ENCODE results near the gene PATE1. TPM values are rescaled to one million over a fixed set of nuclear protein-coding genes. Genes with fewer than 3 reads are reported as not detected.

The PATE1 gene
- total RNA-seq, 1 experiment from 2014 or later, result not detected

- H3K4me3 ChIP-seq, result no peak overlapping the region
- H3K9me3 ChIP-seq (replicated peaks), result no peaks in the 10 kb centered on the region
- no peaks in the 10 kb centered on the region for H3K27me3 ChIP-seq
- H3K4me1 ChIP-seq, result no peaks in the 10 kb centered on the region
- DNase-seq, result no peak
- H3K27ac ChIP-seq, result no peak overlapping the region
- no peaks in the 10 kb centered on the region for H3K36me3 ChIP-seq
These were observed 24.5 kb downstream of the PATE1 start for GRCh38 chr11:125770583-125770982.

GRCh38 chr11:125772834-125773505, 26.9 kb downstream of the PATE1 start:
- Histone ChIP-seq H3K4me1 (0 out of 2 replicates have a peak, but pooled peaks cover 3% of the 10 kb centered on the region), H3K9me3 (replicated peaks) (no peaks in the 10 kb centered on the region), H3K27ac (no peak overlapping the region), H3K36me3 (no peaks in the 10 kb centered on the region), H3K27me3 (no peaks in the 10 kb centered on the region), H3K4me3 (no peak overlapping the region)
- DNase-seq, result no peak

DNA sequence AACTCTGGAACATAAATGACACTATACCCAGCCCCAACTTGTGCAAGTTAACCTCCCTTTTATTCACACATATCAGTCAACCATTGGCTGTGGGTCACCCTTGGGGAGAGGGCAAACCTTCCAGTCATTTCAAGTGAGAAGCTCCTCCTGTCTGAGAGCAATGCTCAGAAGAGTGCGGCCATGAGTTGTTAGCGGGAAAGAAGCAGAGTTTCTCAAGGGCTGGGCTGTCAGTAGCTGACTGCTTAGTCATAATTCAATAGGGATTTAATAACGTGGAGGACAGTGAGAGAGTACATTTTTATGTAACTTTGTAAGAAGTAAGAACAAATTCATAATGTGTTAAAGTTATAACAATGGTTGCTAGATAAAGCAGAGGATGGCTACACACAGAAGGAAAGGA, 27.4 kb downstream of the PATE1 start:
- no peak overlapping the region for H3K4me3 ChIP-seq
- 0 out of 2 replicates have a peak, but pooled peaks cover 3% of the 10 kb centered on the region for H3K4me1 ChIP-seq
- no peaks in the 10 kb centered on the region for H3K27me3 ChIP-seq
- no peak overlapping the region for H3K27ac ChIP-seq
- H3K9me3 ChIP-seq (replicated peaks), result no peaks in the 10 kb centered on the region
- DNase-seq, result no peak
- no peaks in the 10 kb centered on the region for H3K36me3 ChIP-seq

DNA sequence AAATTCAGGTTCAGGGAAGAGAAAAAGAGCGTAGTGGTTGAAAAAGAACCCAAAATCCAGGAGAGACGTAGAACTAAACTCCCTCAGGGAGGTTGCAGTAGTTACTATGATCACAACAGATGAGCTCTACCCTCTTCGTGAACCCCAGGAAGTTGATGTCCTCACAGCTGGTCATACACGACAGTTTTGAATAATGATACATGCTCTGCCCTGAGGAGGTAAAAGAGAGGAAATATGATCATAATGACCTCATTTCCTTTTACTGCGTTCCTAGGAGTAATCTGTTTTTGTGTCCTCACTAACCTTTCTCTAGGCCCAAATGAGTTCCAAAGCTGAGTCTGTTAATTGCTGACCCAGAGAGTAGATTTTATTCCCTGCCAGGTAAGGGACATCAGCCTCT, 31.2 kb downstream of the PATE1 start:
- H3K4me3 ChIP-seq, result no peak overlapping the region
- H3K36me3 ChIP-seq, result no peaks in the 10 kb centered on the region
- H3K9me3 ChIP-seq (replicated peaks), result no peaks in the 10 kb centered on the region
- no peak overlapping the region for H3K27ac ChIP-seq
- H3K4me1 ChIP-seq, result 0 out of 2 replicates have a peak, but pooled peaks cover 3% of the 10 kb centered on the region
- H3K27me3 ChIP-seq, result no peaks in the 10 kb centered on the region
- peak; percentile 5 to 37 for DNase-seq

- Histone ChIP-seq H3K9me3 (replicated peaks) (no peaks in the 10 kb centered on the region), H3K27me3 (no peaks in the 10 kb centered on the region), H3K27ac (no peak within 1 kb of the TSS), H3K4me1 (0 out of 2 replicates have a peak, but pooled peaks cover 3% of the 10 kb centered on the region), H3K4me3 (no peak within 1 kb of the TSS), H3K36me3 (no peaks in the 10 kb centered on the region)
- DNase-seq, result no peak
These were observed 32.6 kb downstream of the PATE1 start, which contains the start of gene PATE2 for GRCh38 chr11:125778728-125779127. PATE2 (minus strand) TSS chr11:125778828; CDS start chr11:125778773, 55 bp downstream.

GRCh38 chr11:125784678-125785077, 38.6 kb downstream of the PATE1 start:
- Histone ChIP-seq H3K27me3 (no peaks in the 10 kb centered on the region), H3K36me3 (no peaks in the 10 kb centered on the region), H3K27ac (no peak overlapping the region), H3K9me3 (replicated peaks) (no peaks in the 10 kb centered on the region), H3K4me1 (no peaks in the 10 kb centered on the region), H3K4me3 (no peak overlapping the region)
- no peak for DNase-seq

DNA sequence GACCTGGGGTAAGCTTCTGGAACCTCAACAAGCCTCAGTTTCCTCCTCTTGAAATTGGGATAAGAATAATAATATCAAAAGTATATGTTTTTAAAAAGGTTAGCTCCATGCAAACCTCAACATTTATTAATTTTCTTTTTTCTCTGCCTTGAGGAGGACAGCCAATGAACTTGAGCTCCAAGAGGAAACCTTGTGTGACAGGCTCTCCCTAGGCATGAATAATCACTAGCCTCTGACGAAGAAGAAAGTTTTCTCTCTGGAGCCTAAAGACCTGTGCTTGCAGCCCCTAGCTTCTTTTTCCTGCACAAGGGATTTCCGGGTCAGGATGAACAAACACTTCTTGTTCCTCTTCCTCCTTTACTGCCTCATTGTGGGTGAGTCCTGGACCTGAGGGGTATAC, 41.7 kb downstream of the PATE1 start, which contains the start of gene PATE3:
PATE3 (plus strand) TSS at position 301 of the 400 bp plus-strand sequence; CDS start at position 326, 25 bp downstream.
- Histone ChIP-seq H3K9me3 (replicated peaks) (no peaks in the 10 kb centered on the region), H3K4me3 (no peak within 1 kb of the TSS), H3K27me3 (no peaks in the 10 kb centered on the region), H3K27ac (no peak within 1 kb of the TSS), H3K36me3 (no peaks in the 10 kb centered on the region), H3K4me1 (no peaks in the 10 kb centered on the region)
- no peak for DNase-seq

- Histone ChIP-seq H3K4me3 (no peak overlapping the region), H3K27ac (no peak overlapping the region), H3K4me1 (no peaks in the 10 kb centered on the region), H3K27me3 (no peaks in the 10 kb centered on the region), H3K36me3 (no peaks in the 10 kb centered on the region), H3K9me3 (replicated peaks) (no peaks in the 10 kb centered on the region)
- DNase-seq, result no peak
These were observed 44.7 kb downstream of the PATE1 start for GRCh38 chr11:125790825-125791224.

DNA sequence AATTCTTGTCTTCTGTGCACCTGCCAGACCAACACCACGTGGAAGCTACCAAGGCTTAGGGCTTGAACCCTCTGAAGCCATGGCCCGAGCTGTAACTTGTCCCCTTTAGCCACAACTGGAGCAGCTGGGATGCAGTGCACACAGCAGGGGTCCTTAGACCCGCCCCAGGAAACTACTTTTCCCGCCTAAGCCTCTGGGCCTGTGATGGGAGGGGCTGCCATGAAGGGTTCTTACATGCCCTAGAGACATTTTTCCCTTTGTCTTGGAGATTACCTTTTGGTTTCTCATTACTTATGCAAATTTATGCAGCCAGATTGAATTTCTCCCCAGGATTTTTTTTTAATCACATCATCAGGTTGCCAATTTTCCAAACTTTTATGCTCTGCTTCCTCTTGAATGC, 51.6 kb downstream of the PATE1 start:
- Histone ChIP-seq H3K27ac (no peak overlapping the region), H3K36me3 (no peaks in the 10 kb centered on the region), H3K27me3 (no peaks in the 10 kb centered on the region), H3K9me3 (replicated peaks) (no peaks in the 10 kb centered on the region), H3K4me1 (no peaks in the 10 kb centered on the region), H3K4me3 (no peak overlapping the region)
- no peak for DNase-seq

Other genes with a start within 250 kb of the PATE1 start
- 81.7 and 85.0 TPM in 2 replicates for gene EI24, start 176.8 kb upstream of the PATE1 start, total RNA-seq (2014; rRNA removed; shearing (Covaris generic))
- gene STT3A, start 153.4 kb upstream of the PATE1 start, total RNA-seq (2014; rRNA removed; shearing (Covaris generic)), result 102 and 104 TPM in 2 replicates
- 48.3 and 50.9 TPM in 2 replicates for gene CHEK1, start 121.1 kb upstream of the PATE1 start, total RNA-seq (2014; rRNA removed; shearing (Covaris generic))
- 0.08 and 0.14 TPM in 2 replicates for gene ACRV1, start 65.4 kb upstream of the PATE1 start, total RNA-seq (2014; rRNA removed; shearing (Covaris generic))
- gene PATE2, start 32.5 kb downstream of the PATE1 start, total RNA-seq (2014; rRNA removed; shearing (Covaris generic)), result 0.25 TPM in 1 of 2 replicates, not detected in the other
- gene PATE3, start 41.8 kb downstream of the PATE1 start, total RNA-seq (2014; rRNA removed; shearing (Covaris generic)), result not detected in 2 replicates
- not detected in 2 replicates for gene PATE4, start 87.0 kb downstream of the PATE1 start, total RNA-seq (2014; rRNA removed; shearing (Covaris generic))
- gene HYLS1, start 141.4 kb downstream of the PATE1 start, total RNA-seq (2014; rRNA removed; shearing (Covaris generic)), result 2.0 and 2.2 TPM in 2 replicates
- 10.1 and 10.3 TPM in 2 replicates for gene PUS3, start 156.9 kb downstream of the PATE1 start, total RNA-seq (2014; rRNA removed; shearing (Covaris generic))
- gene DDX25, start 158.2 kb downstream of the PATE1 start, total RNA-seq (2014; rRNA removed; shearing (Covaris generic)), result 0.18 TPM in 1 of 2 replicates, not detected in the other
- gene VSIG10L2, start 199.8 kb downstream of the PATE1 start, total RNA-seq (2014; rRNA removed; shearing (Covaris generic)), result 0.02 TPM in 1 of 2 replicates, not detected in the other

Measured in SJCRH30 (cell line).